Esophagus (tissue), 2 donors: ENCODE results near the gene B3GNT3. TPM values are rescaled to one million over a fixed set of nuclear protein-coding genes. Genes with fewer than 3 reads are reported as not detected.
"Not testable (repeated sequence)": the region's sequence is repeated elsewhere in the genome, so short reads cannot be mapped to it uniquely, and the experiment has no call there.

Experiments used
- H3K27ac ChIP-seq, 2 donors: one replicate each; pipeline ENCODE4 v1.5.1; 2013; ENCODE audit warnings: low read depth in 2 of 2, mild to moderate bottlenecking in 2 of 2, inconsistent platforms in 1 of 2, low read length in 1 of 2, moderate library complexity in 1 of 2
- H3K27me3 ChIP-seq, 2 donors: one replicate each; pipeline ENCODE4 v1.6.1; 2013; ENCODE audit warnings: low read length in 2 of 2, control low read depth in 1 of 2, mild to moderate bottlenecking in 1 of 2; ENCODE audit not compliant: insufficient read depth in 2 of 2, control insufficient read depth in 1 of 2
- H3K36me3 ChIP-seq, 2 donors: one replicate each; pipeline ENCODE4 v1.6.1; 2013; ENCODE audit warnings: low read length in 1 of 2; ENCODE audit not compliant: control insufficient read depth in 2 of 2, insufficient read depth in 2 of 2
- H3K4me1 ChIP-seq, 2 donors: one replicate each; pipeline ENCODE4 v1.6.1; 2013; ENCODE audit warnings: low read length in 1 of 2; ENCODE audit not compliant: control insufficient read depth in 2 of 2, insufficient read depth in 2 of 2
- H3K4me3 ChIP-seq, 2 donors: one replicate each; pipeline ENCODE4 v1.5.1; 2013; ENCODE audit warnings: low read length in 2 of 2, mild to moderate bottlenecking in 2 of 2, low read depth in 1 of 2, moderate library complexity in 1 of 2
- H3K9me3 ChIP-seq, 2 donors: one replicate each; pipeline ENCODE4 v1.6.1; 2013; ENCODE audit warnings: mild to moderate bottlenecking in 2 of 2, low read depth in 1 of 2, low read length in 1 of 2, moderate library complexity in 1 of 2; ENCODE audit not compliant: control insufficient read depth in 2 of 2, insufficient read depth in 1 of 2
- WGBS, 2 donors: extraction: QIAGEN DNeasy Blood & Tissue Kit; methylation state at CpG; one replicate each; pipeline ENCODE4 v1.1.7; 2013; 5-methylcytosine and 5-hydroxymethylcytosine counted together
- polyA plus RNA-seq, 2 donors: library from polyadenylated mRNA; stranded (reverse); fragments of 200-250 nt; gene quantifications; one replicate each; pipeline ENCODE4 v1.2.3, GENCODE V29; 2013
- donor health status: healthy with polysubstance abuse.
- donor health status: Bipolar disorder and iron deficiency.

Gene B3GNT3
- polyA plus RNA-seq, 2 donors = 12.2 to 45.1 TPM

DNA sequence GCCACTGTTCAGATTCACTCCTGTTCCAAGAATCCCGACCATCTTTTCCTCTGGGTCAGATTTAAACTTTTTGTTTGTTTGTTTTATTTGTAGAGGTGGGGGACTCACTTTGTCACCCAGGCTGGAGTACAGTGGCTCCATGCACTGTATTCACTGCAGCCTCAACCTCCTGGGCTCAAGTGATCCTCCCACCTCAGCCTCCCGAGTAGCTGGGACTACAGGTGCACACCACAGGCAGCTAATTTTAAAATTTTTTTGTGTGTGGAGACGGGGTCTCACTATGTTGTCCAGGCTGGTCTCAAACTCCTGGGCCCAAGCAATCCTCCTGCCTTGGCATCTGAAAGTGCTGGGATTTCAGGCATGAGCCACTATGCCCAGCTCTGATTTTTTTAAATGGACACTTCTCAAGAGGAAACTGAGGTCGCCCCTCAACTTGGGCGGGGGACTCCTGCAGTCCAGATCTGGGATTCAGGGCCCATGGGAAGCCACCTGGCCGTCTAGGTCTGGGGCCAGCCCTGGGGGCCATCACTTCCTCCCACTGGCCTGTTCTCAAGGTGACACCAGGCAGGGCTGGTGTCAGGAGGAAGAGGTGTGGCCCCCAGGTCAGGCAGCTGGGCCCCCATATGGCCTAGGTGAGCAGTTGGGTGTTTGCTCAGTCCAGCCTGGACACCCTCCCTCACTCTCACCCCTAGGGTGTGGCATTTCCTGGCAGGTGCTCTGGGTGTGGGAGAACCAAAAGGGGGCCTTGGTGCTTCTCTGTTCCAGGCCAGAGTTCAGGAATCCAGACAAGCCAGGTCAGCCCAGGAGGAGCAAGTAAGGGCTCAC, 1.3 kb downstream of the B3GNT3 start:
- H3K4me1 ChIP-seq = peaks cover 7 to 20% of the 10 kb centered on the region in 2 donors
- 56 to 67% methylated on average over 6 of the region's 6 CpGs for WGBS, 2 donors
- H3K9me3 ChIP-seq = peaks cover 0 to 3% of the 10 kb centered on the region in 2 donors
- H3K27me3 ChIP-seq = peaks cover 0 to 4% of the 10 kb centered on the region in 2 donors
- H3K36me3 ChIP-seq = no peaks in the 10 kb centered on the region
- peak overlapping the region; percentile 53 to 56 for H3K4me3 ChIP-seq
- peak overlapping the region; percentile 35 to 58 for H3K27ac ChIP-seq

DNA sequence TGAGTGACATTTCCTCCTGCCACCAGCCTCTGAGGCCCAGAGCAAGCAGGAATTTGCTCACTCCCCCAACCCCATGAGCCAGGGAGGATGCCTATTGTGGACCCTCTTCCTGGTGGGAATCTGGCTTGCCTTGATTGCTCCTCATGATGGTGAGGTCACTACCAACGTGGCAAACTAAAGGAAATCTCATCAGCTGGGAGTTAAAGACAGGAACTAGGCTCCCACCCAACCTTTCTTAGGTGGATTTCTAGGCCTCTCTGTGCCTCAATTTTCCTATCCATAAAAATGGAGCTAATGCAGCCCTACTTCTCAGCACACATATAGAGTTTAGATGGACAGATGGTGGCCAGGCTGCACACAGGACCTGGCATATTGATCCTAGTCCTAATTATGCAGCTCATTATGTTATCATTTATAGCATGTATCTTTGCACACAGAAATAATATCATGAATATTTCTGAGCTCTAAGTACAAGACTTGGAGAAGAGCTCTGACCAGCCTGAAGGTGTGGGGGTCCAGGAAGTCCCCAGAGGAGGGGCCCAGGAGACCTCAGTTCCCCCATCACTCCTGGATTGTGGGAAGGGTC, 2.0 kb downstream of the B3GNT3 start:
- Histone ChIP-seq H3K9me3 (peaks cover 0 to 3% of the 10 kb centered on the region in 2 donors), H3K4me3 (peak overlapping the region; percentile 11 to 53), H3K4me1 (peaks cover 7 to 20% of the 10 kb centered on the region in 2 donors), H3K27ac (peak overlapping the region; percentile 50 to 58), H3K36me3 (no peaks in the 10 kb centered on the region), H3K27me3 (peaks cover 0 to 4% of the 10 kb centered on the region in 2 donors)
- whole genome bisulfite sequencing, 2 donors = 39 to 53% methylated on average over 1 of the region's 1 CpG

DNA sequence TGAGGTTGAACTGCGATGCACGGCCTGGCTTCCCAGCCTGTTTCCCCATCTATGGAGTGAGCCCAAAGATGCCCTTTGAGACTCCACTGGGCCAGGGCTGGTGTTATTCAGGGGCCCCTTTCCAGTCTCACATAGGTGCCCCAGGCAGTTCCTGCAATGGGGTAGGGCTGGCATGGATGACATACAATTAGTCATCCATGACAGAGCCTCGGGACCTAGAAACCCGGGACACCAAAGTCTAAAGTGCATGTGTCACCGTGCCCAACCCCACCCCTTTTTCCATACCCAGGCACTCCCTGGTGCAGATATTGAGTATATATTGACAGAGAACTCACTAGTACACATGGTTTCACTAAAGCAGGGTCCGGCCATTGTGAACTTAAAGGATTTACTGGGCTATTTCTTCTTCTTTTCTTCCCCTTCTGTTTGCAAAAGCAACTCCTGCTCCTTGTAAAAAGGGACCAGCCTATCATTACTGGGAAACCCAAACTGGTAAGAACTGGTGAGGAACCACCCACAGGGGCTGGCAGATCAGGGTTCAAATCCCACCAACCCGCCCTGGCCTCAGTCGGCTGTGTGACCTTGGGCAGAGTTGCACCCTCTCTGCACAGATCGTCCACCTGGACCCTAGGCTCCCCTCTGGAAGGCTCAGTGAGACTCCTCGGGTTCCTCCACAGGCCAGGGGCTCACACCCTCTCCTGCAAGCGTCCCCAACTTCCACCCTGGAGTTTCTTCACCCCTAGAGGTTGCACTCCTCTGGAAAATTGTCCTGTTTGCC, 2.7 kb downstream of the B3GNT3 start:
- Histone ChIP-seq H3K9me3 (peaks cover 0 to 3% of the 10 kb centered on the region in 2 donors), H3K36me3 (no peaks in the 10 kb centered on the region), H3K4me3 (peak overlapping the region; percentile 25 to 53), H3K4me1 (peaks cover 7 to 20% of the 10 kb centered on the region in 2 donors), H3K27ac (peak overlapping the region; percentile 50 to 61), H3K27me3 (peaks cover 0 to 4% of the 10 kb centered on the region in 2 donors)
- 52 to 53% methylated on average over 11 of the region's 11 CpGs for WGBS, 2 donors

DNA sequence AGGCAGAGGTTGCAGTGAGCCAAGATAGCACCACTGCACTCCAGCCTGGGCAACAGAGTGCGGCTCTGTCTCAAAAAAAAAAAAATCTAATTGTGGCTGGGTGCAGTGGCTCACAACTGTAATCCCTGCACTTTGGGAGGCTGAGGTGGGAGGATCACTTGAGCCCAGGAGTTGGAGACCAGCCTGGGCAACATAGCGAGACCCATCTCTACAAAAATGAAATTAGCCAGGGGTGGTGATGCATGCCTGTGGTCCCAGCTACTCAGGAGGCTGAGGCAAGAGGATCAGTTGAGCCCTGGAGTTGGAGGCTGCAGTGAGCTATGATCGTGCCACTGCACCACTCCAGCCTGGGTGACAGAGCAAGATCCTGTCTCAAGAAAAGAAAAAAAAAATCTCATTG, 3.7 kb downstream of the B3GNT3 start:
- peaks cover 7 to 20% of the 10 kb centered on the region in 2 donors for H3K4me1 ChIP-seq
- WGBS, 2 donors = 88 to 89% methylated on average over 3 of the region's 3 CpGs
- H3K36me3 ChIP-seq, H3K27ac ChIP-seq, H3K4me3 ChIP-seq, H3K9me3 ChIP-seq, H3K27me3 ChIP-seq: not testable (repeated sequence)

- Histone ChIP-seq H3K27me3 (no peaks in the 10 kb centered on the region), H3K27ac (no peak overlapping the region), H3K36me3 (no peaks in the 10 kb centered on the region), H3K9me3 (peaks cover 0 to 7% of the 10 kb centered on the region in 2 donors), H3K4me3 (no peak overlapping the region), H3K4me1 (peaks cover 0 to 7% of the 10 kb centered on the region in 2 donors)
- 70 to 75% methylated on average over 12 of the region's 12 CpGs for WGBS, 2 donors
These were observed 7.4 kb downstream of the B3GNT3 start for GRCh38 chr19:17802137-17802858.

GRCh38 chr19:17803264-17803896, 8.4 kb downstream of the B3GNT3 start:
- no peak overlapping the region for H3K27ac ChIP-seq
- H3K4me1 ChIP-seq = peaks cover 0 to 2% of the 10 kb centered on the region in 2 donors
- WGBS, 2 donors = 54 to 56% methylated on average over 14 of the region's 14 CpGs
- no peaks in the 10 kb centered on the region for H3K27me3 ChIP-seq
- H3K4me3 ChIP-seq = no peak overlapping the region
- peaks cover 0 to 7% of the 10 kb centered on the region in 2 donors for H3K9me3 ChIP-seq
- H3K36me3 ChIP-seq = peaks cover 0 to 3% of the 10 kb centered on the region in 2 donors

DNA sequence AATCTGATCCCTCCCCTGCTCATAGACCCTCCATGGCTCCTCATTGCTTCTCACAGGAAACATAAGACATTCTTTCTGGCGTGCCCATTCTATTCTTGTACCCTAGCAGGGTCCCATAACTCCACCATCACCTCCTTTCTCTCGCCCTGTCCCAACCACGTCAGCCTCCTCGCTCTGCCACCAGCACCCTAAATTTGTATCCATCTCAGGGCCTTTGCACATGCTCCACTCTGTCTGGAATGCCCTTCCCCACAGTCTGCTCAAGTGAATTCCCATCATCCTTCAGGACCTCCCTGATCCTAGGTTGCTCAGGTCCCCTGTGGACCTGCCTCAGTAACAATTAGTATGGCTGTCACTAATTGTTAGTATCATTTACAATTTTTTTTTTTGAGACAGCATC, 10.5 kb downstream of the B3GNT3 start:
- Histone ChIP-seq H3K27ac (no peak overlapping the region), H3K9me3 (peaks cover 0 to 4% of the 10 kb centered on the region in 2 donors), H3K4me3 (no peak overlapping the region), H3K27me3 (no peaks in the 10 kb centered on the region), H3K36me3 (peaks cover 0 to 3% of the 10 kb centered on the region in 2 donors), H3K4me1 (peaks cover 0 to 2% of the 10 kb centered on the region in 2 donors)
- WGBS, 2 donors = 89 to 94% methylated on average over 4 of the region's 4 CpGs

DNA sequence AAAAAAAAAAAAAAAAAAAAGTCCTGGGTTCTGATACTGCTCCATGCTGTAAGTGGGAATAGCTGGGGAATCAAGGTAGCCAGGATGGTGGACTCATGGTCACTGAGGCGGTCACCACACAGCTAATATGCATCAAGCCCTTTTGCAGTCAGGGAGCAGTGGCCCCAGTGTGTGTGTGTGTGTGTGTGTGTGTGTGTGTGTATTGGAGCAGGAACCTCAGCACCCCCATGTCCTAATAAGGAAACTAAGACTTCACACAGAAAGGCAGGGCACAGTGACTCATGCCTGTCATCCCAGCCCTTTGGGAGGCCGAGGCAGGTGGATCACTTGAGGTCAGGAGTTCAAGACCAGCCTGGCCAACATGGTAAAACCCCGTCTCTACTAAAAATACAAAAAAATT, 12.0 kb downstream of the B3GNT3 start:
- Histone ChIP-seq H3K36me3 (peaks cover 0 to 3% of the 10 kb centered on the region in 2 donors), H3K4me3 (no peak overlapping the region), H3K27me3 (no peaks in the 10 kb centered on the region), H3K27ac (no peak overlapping the region), H3K9me3 (peaks cover 0 to 8% of the 10 kb centered on the region in 2 donors), H3K4me1 (peaks cover 0 to 2% of the 10 kb centered on the region in 2 donors)
- WGBS, 2 donors = 57 to 60% methylated on average over 3 of the region's 3 CpGs
